Measurements from ENCODE around the gene NRARP.
A peak's percentile ranks its signal among the peaks of the same experiment; 100 is the strongest.

Gene NRARP

GRCh38 chr9:137321726-137322361, 19.8 kb upstream of the NRARP start:
- DNase-seq: no peak

GRCh38 chr9:137320555-137321384, 18.7 kb upstream of the NRARP start:
- peak; percentile 48 for DNase-seq

GRCh38 chr9:137319739-137320551, 17.9 kb upstream of the NRARP start:
- no peak for DNase-seq

GRCh38 chr9:137319011-137319738, 17.1 kb upstream of the NRARP start:
- no peak for DNase-seq

GRCh38 chr9:137318602-137319001, 16.5 kb upstream of the NRARP start:
- DNase-seq: no peak

GRCh38 chr9:137317718-137318511, 15.8 kb upstream of the NRARP start:
- DNase-seq: no peak

- no peak for DNase-seq
Observed at GRCh38 chr9:137317021-137317717, 15.1 kb upstream of the NRARP start.

GRCh38 chr9:137316012-137316981, 14.2 kb upstream of the NRARP start:
- no peak for DNase-seq

- DNase-seq: no peak
Observed at GRCh38 chr9:137315581-137316011, 13.5 kb upstream of the NRARP start.

GRCh38 chr9:137314561-137315560, 12.8 kb upstream of the NRARP start:
- no peak for DNase-seq

GRCh38 chr9:137313956-137314560, 12.0 kb upstream of the NRARP start:
- DNase-seq: no peak

GRCh38 chr9:137313326-137313936, 11.4 kb upstream of the NRARP start:
- DNase-seq: no peak

- no peak for DNase-seq
Observed at GRCh38 chr9:137312852-137313325, 10.8 kb upstream of the NRARP start.

GRCh38 chr9:137311986-137312851, 10.1 kb upstream of the NRARP start:
- DNase-seq: no peak

- DNase-seq: no peak
Observed at GRCh38 chr9:137311171-137311985, 9.3 kb upstream of the NRARP start.
